Pancreas (tissue), 10 donors: ENCODE measurements around the gene SMG1. TPM values are rescaled to one million over a fixed set of nuclear protein-coding genes. Genes with fewer than 3 reads are reported as not detected.
A peak's percentile ranks its signal among the peaks of the same experiment; 100 is the strongest.

Experiments used
- ATAC-seq, 4 donors: fragments of 200-7000 bp; cut with Tn5 transposase; one replicate each; pipeline versions ENCODE4 v1.8.0 to v1.9.1; 2020; ENCODE audit warnings: mild to moderate bottlenecking in 4 of 4, moderate library complexity in 4 of 4
- DNase-seq, 6 donors: peaks; one replicate each; pipeline ENCODE4 v3.0.0-alpha.2; 2020
- FAIRE-seq: peaks from 2 replicates; lab custom pipeline; 2012; peaks lifted over from hg19 to GRCh38; lab: Jason Lieb, UNC
- H3K27ac ChIP-seq, 4 donors: fragments of 200-600 bp; sonication (generic); 1 replicate in 3 of 4; 2 replicates in 1 of 4; pipeline versions ENCODE4 v1.5.0 to v1.8.0; 2020
- H3K27me3 ChIP-seq, 4 donors: fragments of 200-600 bp; one replicate each; pipeline ENCODE4 v1.8.0; 2021
- H3K36me3 ChIP-seq, 3 donors: fragments of 200-600 bp; sonication (generic) in 1 of 3; one replicate each; pipeline versions ENCODE4 v1.5.0 to v1.8.0; 2020 to 2021
- H3K4me1 ChIP-seq, 3 donors: fragments of 200-600 bp; one replicate each; pipeline ENCODE4 v1.8.0; 2021
- H3K4me3 ChIP-seq, 4 donors: fragments of 200-600 bp; sonication (generic) in 2 of 4; one replicate each; pipeline versions ENCODE4 v1.5.0 to v1.8.0; 2020 to 2021
- H3K9me3 ChIP-seq, 4 donors: fragments of 200-600 bp; one replicate each; pipeline ENCODE4 v1.8.0; 2021
- WGBS, 2 donors: extraction: QIAGEN DNeasy Blood & Tissue Kit; methylation state at CpG; one replicate each; pipeline ENCODE4 v1.1.7; 2013; 5-methylcytosine and 5-hydroxymethylcytosine counted together
- intact Hi-C, 3 donors: fragments of 100-400 bp; cut with DNase I; formaldehyde crosslinking; loops; one replicate each; pipeline versions ENCODE4 v1.11.1 to v1.14.2; 2022
- polyA plus RNA-seq, 2 donors: library from polyadenylated mRNA; stranded (reverse); fragments of 200-250 nt; gene quantifications; one replicate each; pipeline ENCODE4 v1.2.3, GENCODE V29; 2013
- total RNA-seq, 6 donors: library from RNA; stranded (reverse); fragmentation: NEBNext Ultra II Directional in 4 of 6; extraction: Animal tissue kit (Norgen Biotek cat#: 25700) in 4 of 6; gene quantifications; one replicate each; pipeline versions ENCODE4 v1.2.1 to v1.2.4, GENCODE V29; 2021 to 2023
- TF ChIP-seq, protein P1 (sequence below), 4 donors: fragments of 200-600 bp; sonication (generic) in 3 of 4; IDR thresholded peaks; one replicate each; pipeline versions ENCODE4 v1.5.0 to v1.8.0; 2021; ENCODE audit warnings: antibody characterized with exemption in 4 of 4
- donor health status: healthy with polysubstance abuse.
- donor health status: DM: no; HTN: no; CAD: no; lungs with moderate emphysema.
- donor health status: DM: no; HTN: no; CAD: no.
- donor health status: control.
- donor health status: control.
- donor health status: Bipolar disorder and iron deficiency.
- donor health status: DM: yes; HTN: yes; CAD: no.
- donor health status: DM: no; HTN: no; CAD: no.
- donor health status: DM: no; HTN: no; CAD: no.
- donor health status: DM: yes; HTN: yes; CAD: no.

SMG1 gene
- total and polyA plus RNA-seq, 8 donors: 9.8 to 52.2 (median 27.5) TPM

DNA sequence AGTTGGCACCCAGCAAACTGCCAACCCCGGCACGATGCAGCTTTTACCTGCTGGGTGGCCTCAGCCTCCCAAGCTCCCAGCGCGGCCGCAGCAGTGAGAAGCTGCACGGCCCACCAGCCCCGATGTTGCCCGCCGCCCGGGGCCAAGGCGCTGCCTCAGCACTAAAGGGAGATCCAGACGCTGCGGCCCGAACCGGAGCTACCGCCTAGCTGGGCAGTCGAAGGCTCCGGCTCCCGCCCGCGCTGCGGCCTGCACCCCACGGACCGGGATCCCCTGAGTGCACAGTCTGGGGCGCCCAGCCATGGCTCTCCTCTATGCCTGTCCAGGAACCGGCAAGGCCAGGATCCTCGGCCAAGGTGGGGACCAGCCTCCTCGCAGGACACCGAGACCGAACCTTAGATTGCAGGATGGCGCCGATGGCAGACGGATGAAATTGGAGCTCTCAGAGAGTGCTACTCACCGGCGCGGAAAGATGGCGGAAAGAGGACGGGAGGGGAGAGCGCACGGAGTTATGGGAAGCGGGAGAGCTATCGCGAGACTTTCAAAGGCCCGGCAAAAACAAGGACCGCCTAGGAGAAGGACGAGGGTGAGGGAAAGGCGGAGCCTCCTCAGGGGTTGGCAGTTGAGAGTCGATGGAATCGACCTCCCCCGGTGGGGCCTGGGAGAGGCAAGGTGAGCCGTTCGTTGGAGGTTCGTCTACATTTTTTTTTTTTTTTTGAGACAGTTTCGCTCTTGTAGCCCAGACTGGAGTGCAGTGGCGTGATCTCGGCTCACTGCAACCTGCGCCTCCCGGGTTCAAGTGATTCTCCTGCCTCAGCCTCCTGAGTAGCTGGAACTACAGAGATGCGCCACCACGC lies 136.1 kb downstream of the SMG1 start, which contains the start of gene RPS15A:
TSS of gene RPS15A (minus strand) at position 485 of the 857 bp plus-strand sequence. CDS start 1,221 bp downstream, outside the sequence.
- peak within 1 kb of the TSS; percentile 81 to 93 (median 84) for H3K4me3 ChIP-seq
- intact Hi-C loops: no loop called here
- peaks cover 12 to 36% (median 25%) of the 10 kb centered on the region in 3 donors for H3K4me1 ChIP-seq
- peaks cover 4 to 38% (median 21%) of the 10 kb centered on the region in 3 donors for H3K36me3 ChIP-seq
- no peaks in the 10 kb centered on the region for H3K9me3 ChIP-seq
- ATAC-seq (peak; percentile 96 to 99 (median 98)), FAIRE-seq (no peak), DNase-seq (peak; percentile 87 to 97 (median 96))
- H3K27me3 ChIP-seq: no peaks in the 10 kb centered on the region
- TF ChIP-seq, protein P1, sequence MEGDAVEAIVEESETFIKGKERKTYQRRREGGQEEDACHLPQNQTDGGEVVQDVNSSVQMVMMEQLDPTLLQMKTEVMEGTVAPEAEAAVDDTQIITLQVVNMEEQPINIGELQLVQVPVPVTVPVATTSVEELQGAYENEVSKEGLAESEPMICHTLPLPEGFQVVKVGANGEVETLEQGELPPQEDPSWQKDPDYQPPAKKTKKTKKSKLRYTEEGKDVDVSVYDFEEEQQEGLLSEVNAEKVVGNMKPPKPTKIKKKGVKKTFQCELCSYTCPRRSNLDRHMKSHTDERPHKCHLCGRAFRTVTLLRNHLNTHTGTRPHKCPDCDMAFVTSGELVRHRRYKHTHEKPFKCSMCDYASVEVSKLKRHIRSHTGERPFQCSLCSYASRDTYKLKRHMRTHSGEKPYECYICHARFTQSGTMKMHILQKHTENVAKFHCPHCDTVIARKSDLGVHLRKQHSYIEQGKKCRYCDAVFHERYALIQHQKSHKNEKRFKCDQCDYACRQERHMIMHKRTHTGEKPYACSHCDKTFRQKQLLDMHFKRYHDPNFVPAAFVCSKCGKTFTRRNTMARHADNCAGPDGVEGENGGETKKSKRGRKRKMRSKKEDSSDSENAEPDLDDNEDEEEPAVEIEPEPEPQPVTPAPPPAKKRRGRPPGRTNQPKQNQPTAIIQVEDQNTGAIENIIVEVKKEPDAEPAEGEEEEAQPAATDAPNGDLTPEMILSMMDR (IDR thresholded peaks at IDR 0.05): no peak
- peak within 1 kb of the TSS; percentile 40 to 78 (median 75) for H3K27ac ChIP-seq
- 1 to 2% methylated on average over 58 to 60 of the region's 60 CpGs for WGBS, 2 donors

GRCh38 chr16:18789515-18789849 lies 136.7 kb downstream of the SMG1 start:
- Histone ChIP-seq H3K4me1 (peaks cover 12 to 36% (median 25%) of the 10 kb centered on the region in 3 donors), H3K27ac (peak overlapping the region; percentile 40 to 78 (median 75)), H3K36me3 (peaks cover 4 to 44% (median 22%) of the 10 kb centered on the region in 3 donors), H3K27me3 (no peaks in the 10 kb centered on the region), H3K9me3 (no peaks in the 10 kb centered on the region), H3K4me3 (peak overlapping the region; percentile 81 to 93 (median 84))
- FAIRE-seq: no peak
- no peak for ATAC-seq
- WGBS, 2 donors: 0% methylated on average over 5 of the region's 5 CpGs
- intact Hi-C loops: no loop called here
- TF ChIP-seq, protein P1 (IDR thresholded peaks at IDR 0.05): no peak
- DNase-seq: no peak

GRCh38 chr16:18788828-18789514 lies 137.2 kb downstream of the SMG1 start:
- FAIRE-seq (no peak), DNase-seq (no peak), ATAC-seq (no peak)
- Histone ChIP-seq H3K27me3 (no peaks in the 10 kb centered on the region), H3K4me1 (peaks cover 12 to 36% (median 25%) of the 10 kb centered on the region in 3 donors), H3K27ac (peak overlapping the region in 1 of 4 donors; percentile 78), H3K4me3 (peak overlapping the region; percentile 81 to 93 (median 84)), H3K36me3 (peaks cover 4 to 44% (median 27%) of the 10 kb centered on the region in 3 donors), H3K9me3 (no peaks in the 10 kb centered on the region)
- 4% methylated on average over 20 of the region's 20 CpGs for WGBS, 2 donors
- TF ChIP-seq, protein P1 (IDR thresholded peaks at IDR 0.05): no peak
- intact Hi-C loops: no loop called here

DNA sequence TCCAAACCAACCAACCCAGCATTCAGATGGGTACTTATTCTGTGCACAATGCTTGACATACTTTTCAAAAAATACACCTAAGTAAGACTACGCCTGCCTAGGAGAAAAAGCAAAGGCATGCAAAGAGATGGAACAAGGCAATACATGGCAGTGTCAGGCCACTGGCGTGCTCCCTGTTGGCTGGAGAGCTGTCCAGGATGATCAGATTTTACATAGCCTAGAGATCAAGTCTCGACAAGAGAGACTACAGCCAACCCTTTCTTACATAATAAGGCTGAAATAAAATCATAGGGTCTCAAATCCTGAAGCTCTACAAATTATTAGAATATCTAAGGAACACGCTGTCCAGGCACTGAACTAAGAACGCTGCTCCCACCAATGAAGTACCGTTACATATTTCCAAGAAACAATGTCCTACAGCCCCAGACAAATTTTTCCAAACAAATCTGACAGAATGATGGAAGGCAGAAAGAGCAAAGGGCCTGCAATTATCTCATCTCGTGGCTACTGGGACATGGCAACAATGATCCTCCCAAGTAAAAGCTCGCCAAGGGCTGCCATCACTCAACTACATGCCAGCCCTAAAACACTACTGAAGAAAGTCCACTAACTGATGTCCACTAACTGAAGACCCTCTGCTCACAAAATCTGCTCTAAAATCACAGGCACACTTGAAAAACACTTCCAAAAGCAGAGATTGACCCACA lies 141.1 kb downstream of the SMG1 start:
- H3K4me3 ChIP-seq: no peak overlapping the region
- DNase-seq (no peak), FAIRE-seq (no peak), ATAC-seq (no peak)
- peaks cover 12 to 36% (median 25%) of the 10 kb centered on the region in 3 donors for H3K4me1 ChIP-seq
- H3K27me3 ChIP-seq: no peaks in the 10 kb centered on the region
- WGBS, 2 donors: 72 to 79% methylated on average over 8 of the region's 8 CpGs
- TF ChIP-seq, protein P1 (IDR thresholded peaks at IDR 0.05): no peak
- peaks cover 0 to 57% (median 20%) of the 10 kb centered on the region in 3 donors for H3K36me3 ChIP-seq
- H3K27ac ChIP-seq: no peak overlapping the region
- H3K9me3 ChIP-seq: no peaks in the 10 kb centered on the region
- intact Hi-C loops: no loop called here
